CD14-positive monocyte (primary cell): Measurements from ENCODE around the gene GSE1. TPM values are rescaled to one million over a fixed set of nuclear protein-coding genes. Genes with fewer than 3 reads are reported as not detected.
A peak's percentile ranks its signal among the peaks of the same experiment; 100 is the strongest.

Experiments used
- DNase-seq, 3 donors: peaks; one replicate each; pipeline ENCODE4 v3.0.0-alpha.2; 2011 to 2022
- H2AFZ ChIP-seq: 2 replicates; pipeline ENCODE4 v1.6.0; 2012; ENCODE audit warnings: mild to moderate bottlenecking, low read depth, low read length, inconsistent platforms; ENCODE audit not compliant: insufficient read depth, poor library complexity, severe bottlenecking
- H3K27ac ChIP-seq, 2 donors: 1 replicate in 1 of 2; 2 replicates in 1 of 2; pipeline ENCODE4 v1.5.1; 2012 to 2013; ENCODE audit warnings: low read length in 2 of 2, control low read depth in 1 of 2, inconsistent platforms in 1 of 2, low read depth in 1 of 2, mild to moderate bottlenecking in 1 of 2
- H3K27me3 ChIP-seq, 2 donors: one replicate each; pipeline versions ENCODE4 v1.6.0 to v1.6.1; 2011 to 2013; ENCODE audit warnings: low read length in 2 of 2; ENCODE audit not compliant: control insufficient read depth in 2 of 2, insufficient read depth in 2 of 2
- H3K36me3 ChIP-seq, 2 donors: replicated peaks in 1 of 2; 1 replicate in 1 of 2; 2 replicates in 1 of 2; pipeline versions ENCODE4 v1.5.1 to v1.6.1; 2012 to 2013; ENCODE audit warnings: low read length in 2 of 2, control low read depth in 1 of 2, inconsistent platforms in 1 of 2, mild to moderate bottlenecking in 1 of 2; ENCODE audit not compliant: insufficient read depth in 2 of 2, control insufficient read depth in 1 of 2
- H3K4me1 ChIP-seq, 2 donors: 1 replicate in 1 of 2; 2 replicates in 1 of 2; pipeline versions ENCODE4 v1.5.1 to v1.6.1; 2012 to 2013; ENCODE audit warnings: low read length in 2 of 2, control low read depth in 1 of 2, inconsistent platforms in 1 of 2, mild to moderate bottlenecking in 1 of 2, moderate library complexity in 1 of 2; ENCODE audit not compliant: insufficient read depth in 2 of 2, control insufficient read depth in 1 of 2
- H3K4me2 ChIP-seq: replicated peaks from 2 replicates; pipeline ENCODE3; 2012; ENCODE audit warnings: low read length, moderate library complexity, mild to moderate bottlenecking; ENCODE audit not compliant: poor library complexity, severe bottlenecking; ENCODE audit errors: extremely low read depth
- H3K4me3 ChIP-seq, 3 experiments: fragments of 200-600 bp in 1 of 3; sonication (generic) in 1 of 3; replicated peaks in 1 of 3; 1 replicate in 2 of 3; 2 replicates in 1 of 3; pipeline ENCODE4 v1.5.1; 2011 to 2013; ENCODE audit warnings: low read length in 3 of 3, mild to moderate bottlenecking in 3 of 3, control low read depth in 2 of 3, low read depth in 2 of 3, inconsistent platforms in 1 of 3, moderate library complexity in 1 of 3
- H3K79me2 ChIP-seq: 2 replicates; pipeline ENCODE4 v1.6.0; 2012; ENCODE audit warnings: mild to moderate bottlenecking, control low read depth, inconsistent platforms, low read length, moderate library complexity; ENCODE audit not compliant: insufficient read depth
- H3K9ac ChIP-seq: 2 replicates; pipeline ENCODE4 v1.6.0; 2017; ENCODE audit warnings: low read length, mild to moderate bottlenecking; ENCODE audit not compliant: insufficient read depth, poor library complexity, severe bottlenecking
- H3K9me3 ChIP-seq, 2 donors: replicated peaks in 1 of 2; 1 replicate in 1 of 2; 2 replicates in 1 of 2; pipeline versions ENCODE4 v1.5.1 to v1.6.1; 2012 to 2013; ENCODE audit warnings: low read length in 2 of 2, control low read depth in 1 of 2; ENCODE audit not compliant: control insufficient read depth in 1 of 2, insufficient read depth in 1 of 2
- H4K20me1 ChIP-seq: 2 replicates; pipeline ENCODE4 v1.6.0; 2012; ENCODE audit warnings: mild to moderate bottlenecking, low read length, control low read depth, moderate library complexity; ENCODE audit not compliant: insufficient read depth
- H3K27ac Mint-ChIP-seq, 7 donors: one replicate each; pipeline ENCODE4 v1.8.0; 2020; ENCODE audit warnings: mild to moderate bottlenecking in 7 of 7, mixed read lengths in 7 of 7, moderate library complexity in 6 of 7, inconsistent platforms in 2 of 7
- H3K27me3 Mint-ChIP-seq, 3 donors: one replicate each; pipeline ENCODE4 v1.8.0; 2021 to 2022; ENCODE audit warnings: low read depth in 3 of 3, mild to moderate bottlenecking in 3 of 3, mixed read lengths in 3 of 3, moderate library complexity in 3 of 3, inconsistent platforms in 1 of 3
- H3K36me3 Mint-ChIP-seq, 2 donors: one replicate each; pipeline ENCODE4 v1.8.0; 2020; ENCODE audit warnings: mixed read lengths in 2 of 2, inconsistent platforms in 1 of 2, mild to moderate bottlenecking in 1 of 2
- H3K4me1 Mint-ChIP-seq: one replicate; pipeline ENCODE4 v1.8.0; 2020; ENCODE audit warnings: mild to moderate bottlenecking, mixed read lengths
- H3K4me3 Mint-ChIP-seq, 2 donors: one replicate each; pipeline ENCODE4 v1.8.0; 2020; ENCODE audit warnings: mild to moderate bottlenecking in 2 of 2, mixed read lengths in 2 of 2, moderate library complexity in 1 of 2
- H3K9me3 Mint-ChIP-seq, 7 donors: one replicate each; pipeline ENCODE4 v1.8.0; 2020 to 2022; ENCODE audit warnings: mixed read lengths in 7 of 7, mild to moderate bottlenecking in 6 of 7, moderate library complexity in 6 of 7, inconsistent platforms in 2 of 7
- CTCF ChIP-seq: fragments of 200-600 bp; IDR thresholded peaks from one replicate; pipeline ENCODE4 v1.8.0; 2022; ENCODE audit warnings: antibody characterized with exemption, mild to moderate bottlenecking
- WGBS: methylation state at CpG from one replicate; pipeline ENCODE4 v1.1.5; 2013; ENCODE audit warnings: missing lambda C conversion rate; ENCODE audit not compliant: insufficient coverage; 5-methylcytosine and 5-hydroxymethylcytosine counted together
- intact Hi-C, 2 donors: fragments of 100-400 bp; cut with micrococcal nuclease; formaldehyde crosslinking; loops; one replicate each; pipeline versions ENCODE4 v1.15.0 to v1.15.1; 2023
- polyA plus RNA-seq, 3 donors: library from polyadenylated mRNA; depleted of rRNA in 1 of 3; unstranded in 2 of 3; stranded (reverse) in 1 of 3; fragments of 300-500 nt in 2 of 3; fragments of >200 nt in 1 of 3; fragmentation: Illumina TruSeq in 2 of 3; gene quantifications; 1 replicate in 2 of 3; 2 replicates in 1 of 3; pipeline ENCODE4 v1.2.3, GENCODE V29; 2012 to 2021

Gene GSE1
- polyA plus RNA-seq, 3 donors = 0.67 to 38.9 (median 0.86) TPM

- 81% methylated on average over 19 of the region's 32 CpGs for WGBS
These were observed 29.7 kb downstream of the GSE1 start for GRCh38 chr16:85642762-85643358.

GRCh38 chr16:85643631-85644030, 30.5 kb downstream of the GSE1 start:
- Mint-ChIP-seq H3K4me3 (peak overlapping the region in 1 of 2 donors; percentile 30), H3K27me3 (no peaks in the 10 kb centered on the region), H3K27ac (peak overlapping the region in 3 of 7 donors; percentile 23 to 50 (median 35)), H3K9me3 (peaks cover 0 to 1% (median 0%) of the 10 kb centered on the region in 7 donors), H3K4me1 (peaks cover 34% of the 10 kb centered on the region), H3K36me3 (peaks cover 11 to 42% of the 10 kb centered on the region in 2 donors)
- Histone ChIP-seq H4K20me1 (peaks cover 98% of the 10 kb centered on the region), H3K27ac (peak overlapping the region in 1 of 2 donors; percentile 43), H3K27me3 (no peaks in the 10 kb centered on the region), H3K9ac (peak overlapping the region; percentile 37), H3K36me3 (peaks cover 15 to 38% of the 10 kb centered on the region in 2 donors), H3K9me3 (no peaks in the 10 kb centered on the region), H3K4me2 (peak overlapping the region; percentile 11), H3K4me1 (peaks cover 31 to 32% of the 10 kb centered on the region in 2 donors), H3K79me2 (peaks cover 72% of the 10 kb centered on the region), H3K4me3 (no peak overlapping the region), H2AFZ (no peak overlapping the region)
- intact Hi-C loops = no loop called here
- 86% methylated on average over 2 of the region's 8 CpGs for WGBS
- DNase-seq = no peak
- no peak for TF ChIP-seq CTCF

More at GRCh38 chr16:85642762-85643358, 29.7 kb downstream of the GSE1 start:
- no peaks in the 10 kb centered on the region for H3K9me3 ChIP-seq
- no peak overlapping the region for H3K4me2 ChIP-seq
- H3K9ac ChIP-seq = peak overlapping the region; percentile 37
- H3K4me1 ChIP-seq = peaks cover 31 to 32% of the 10 kb centered on the region in 2 donors
- no peak overlapping the region for H2AFZ ChIP-seq
- intact Hi-C loops = no loop called here
- peak overlapping the region in 1 of 2 donors; percentile 3 for H3K27ac ChIP-seq
- H3K4me3 ChIP-seq = no peak overlapping the region
- DNase-seq = no peak
- H3K27me3 ChIP-seq = no peaks in the 10 kb centered on the region
- H3K4me3 Mint-ChIP-seq = no peak overlapping the region
- peaks cover 8 to 40% of the 10 kb centered on the region in 2 donors for H3K36me3 Mint-ChIP-seq
- H3K79me2 ChIP-seq = peaks cover 79% of the 10 kb centered on the region
- H3K36me3 ChIP-seq = peaks cover 12 to 33% of the 10 kb centered on the region in 2 donors
- peaks cover 34% of the 10 kb centered on the region for H3K4me1 Mint-ChIP-seq
- H3K27me3 Mint-ChIP-seq = no peaks in the 10 kb centered on the region
- peaks cover 0 to 1% (median 0%) of the 10 kb centered on the region in 7 donors for H3K9me3 Mint-ChIP-seq
- no peak for TF ChIP-seq CTCF
- peak overlapping the region in 5 of 7 donors; percentile 15 to 73 (median 38) for H3K27ac Mint-ChIP-seq
- H4K20me1 ChIP-seq = peaks cover 98% of the 10 kb centered on the region
